VCaP (cell line): ENCODE results near the gene LGR6.

Experiments
- H3K27ac ChIP-seq: fragments of 450-650 bp; 2 replicates; pipeline ENCODE4 v1.5.1; 2017
- TF ChIP-seq, protein P1 (sequence below): fragments of 450-650 bp; conservative IDR thresholded peaks from 2 replicates; pipeline ENCODE4 v1.5.1; 2017; ENCODE audit warnings: mild to moderate bottlenecking, moderate library complexity

The LGR6 gene

DNA sequence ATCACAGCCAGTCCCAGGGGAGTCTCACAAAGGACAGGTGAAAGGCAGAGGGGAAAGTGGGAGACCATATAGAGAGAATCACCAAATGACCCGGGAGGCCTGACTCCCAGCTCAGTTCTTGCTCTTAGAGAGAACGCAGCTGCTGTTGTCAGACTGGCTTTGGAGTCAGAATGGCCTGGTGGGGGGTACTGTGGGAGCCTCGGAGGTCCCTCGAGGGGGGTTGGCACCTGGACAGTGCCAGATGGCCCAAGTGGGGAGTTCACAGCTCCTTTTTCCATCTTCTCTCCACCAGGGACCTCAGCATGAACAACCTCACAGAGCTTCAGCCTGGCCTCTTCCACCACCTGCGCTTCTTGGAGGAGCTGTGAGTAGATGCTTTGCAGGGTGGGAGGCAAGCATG lies 31.5 kb downstream of the LGR6 start:
- TF ChIP-seq, protein P1, sequence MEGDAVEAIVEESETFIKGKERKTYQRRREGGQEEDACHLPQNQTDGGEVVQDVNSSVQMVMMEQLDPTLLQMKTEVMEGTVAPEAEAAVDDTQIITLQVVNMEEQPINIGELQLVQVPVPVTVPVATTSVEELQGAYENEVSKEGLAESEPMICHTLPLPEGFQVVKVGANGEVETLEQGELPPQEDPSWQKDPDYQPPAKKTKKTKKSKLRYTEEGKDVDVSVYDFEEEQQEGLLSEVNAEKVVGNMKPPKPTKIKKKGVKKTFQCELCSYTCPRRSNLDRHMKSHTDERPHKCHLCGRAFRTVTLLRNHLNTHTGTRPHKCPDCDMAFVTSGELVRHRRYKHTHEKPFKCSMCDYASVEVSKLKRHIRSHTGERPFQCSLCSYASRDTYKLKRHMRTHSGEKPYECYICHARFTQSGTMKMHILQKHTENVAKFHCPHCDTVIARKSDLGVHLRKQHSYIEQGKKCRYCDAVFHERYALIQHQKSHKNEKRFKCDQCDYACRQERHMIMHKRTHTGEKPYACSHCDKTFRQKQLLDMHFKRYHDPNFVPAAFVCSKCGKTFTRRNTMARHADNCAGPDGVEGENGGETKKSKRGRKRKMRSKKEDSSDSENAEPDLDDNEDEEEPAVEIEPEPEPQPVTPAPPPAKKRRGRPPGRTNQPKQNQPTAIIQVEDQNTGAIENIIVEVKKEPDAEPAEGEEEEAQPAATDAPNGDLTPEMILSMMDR, result no peak
- no peak overlapping the region for H3K27ac ChIP-seq

DNA sequence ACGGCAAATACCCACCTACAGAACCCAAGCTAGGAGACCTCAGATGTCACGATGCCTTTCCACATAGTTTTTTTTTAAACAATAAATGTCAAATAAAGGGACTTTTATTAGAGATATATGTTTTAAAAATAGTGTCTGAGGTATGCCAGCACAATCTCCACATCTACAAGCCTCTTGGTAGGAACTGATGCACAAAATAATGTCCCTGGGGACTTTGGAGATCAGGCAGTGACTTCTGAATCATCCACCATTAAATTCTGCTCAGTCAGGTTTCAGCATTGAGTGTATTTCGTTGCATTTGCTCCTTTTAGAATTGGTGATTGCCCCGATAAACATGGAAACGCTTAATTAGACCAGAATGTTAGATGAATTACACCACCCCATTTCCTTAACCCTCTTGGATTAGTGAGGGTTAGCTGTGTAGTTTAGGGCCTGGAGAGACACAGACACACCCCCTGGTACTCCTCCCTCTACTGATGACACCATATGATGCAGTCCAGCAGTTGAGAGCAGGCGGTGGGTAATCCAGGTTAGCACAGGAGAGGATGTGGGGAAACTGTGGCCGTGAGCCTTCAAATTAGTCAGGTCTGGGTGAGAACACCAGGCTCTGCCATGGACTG lies 33.6 kb downstream of the LGR6 start:
- no peak overlapping the region for H3K27ac ChIP-seq
- TF ChIP-seq, protein P1, result no peak

DNA sequence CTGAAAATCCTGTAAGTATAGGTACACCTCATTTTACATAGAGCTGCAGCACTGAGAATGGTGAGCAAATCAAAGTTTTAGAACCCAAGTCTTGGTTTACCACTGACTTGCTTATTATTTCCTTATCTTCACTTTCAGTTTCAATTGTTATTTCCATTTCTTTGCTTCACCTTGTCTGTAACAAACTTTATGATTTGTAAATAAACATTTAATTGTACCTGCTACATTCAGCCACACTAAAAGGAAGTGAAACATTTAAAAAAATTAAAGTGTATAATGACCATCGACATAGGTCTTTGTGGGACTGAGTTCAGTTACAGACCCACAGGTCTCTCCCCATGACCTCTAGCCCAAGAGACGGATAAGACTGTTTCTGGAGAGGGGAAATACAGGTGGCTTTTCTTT lies 34.4 kb downstream of the LGR6 start:
- TF ChIP-seq, protein P1, result no peak
- no peak overlapping the region for H3K27ac ChIP-seq

DNA sequence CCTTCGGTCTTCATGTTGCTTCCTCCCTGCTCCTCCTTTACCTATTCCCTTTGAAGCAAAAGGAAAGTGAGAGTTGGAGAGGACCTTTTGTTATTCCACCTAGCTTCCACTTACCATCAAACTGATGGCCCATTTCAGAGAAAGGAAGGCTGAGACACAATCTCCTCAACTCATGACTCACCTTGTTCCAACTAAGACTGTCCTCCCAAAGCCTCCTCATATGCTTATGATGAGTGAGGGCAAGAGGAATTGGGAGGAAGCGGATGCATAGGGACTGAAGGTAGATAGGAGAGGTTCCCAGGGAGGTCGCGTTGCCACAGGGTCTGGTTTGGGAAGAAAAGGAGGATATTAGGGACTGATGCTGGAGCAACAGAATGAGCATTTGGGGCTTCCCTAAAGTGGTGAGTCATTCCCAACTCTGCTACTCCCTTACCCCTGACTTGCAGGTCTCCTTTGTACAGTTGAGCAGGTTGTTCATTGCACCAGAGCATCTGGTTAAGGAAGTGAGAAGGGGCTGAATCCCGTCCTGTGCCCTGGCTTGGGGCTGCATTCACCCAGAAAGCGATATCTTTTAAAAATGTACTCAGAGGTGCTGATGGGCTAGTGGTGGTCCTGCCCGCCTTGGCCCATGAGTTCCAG lies 35.0 kb downstream of the LGR6 start:
- no peak overlapping the region for H3K27ac ChIP-seq
- TF ChIP-seq, protein P1, result no peak

DNA sequence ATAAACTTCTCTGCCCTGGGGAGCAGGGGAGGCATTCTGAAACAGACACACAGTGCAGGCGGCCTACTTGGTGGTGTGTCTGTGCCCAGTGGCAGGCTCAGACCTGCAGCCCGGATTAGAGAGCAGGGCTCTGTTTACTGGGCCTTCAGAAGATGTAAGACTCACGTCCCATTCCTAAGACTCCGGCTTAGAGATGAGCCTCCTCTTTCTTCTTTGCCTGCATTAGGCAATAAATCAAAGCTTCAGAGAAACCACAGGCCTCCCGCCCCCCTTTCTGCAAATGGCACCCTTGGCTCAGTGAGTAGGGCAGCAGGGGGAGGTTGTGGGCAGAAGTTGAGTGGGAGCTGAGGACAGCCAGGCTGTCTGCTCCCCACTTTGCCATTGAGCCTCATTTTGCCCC lies 35.8 kb downstream of the LGR6 start:
- TF ChIP-seq, protein P1, result no peak
- no peak overlapping the region for H3K27ac ChIP-seq

DNA sequence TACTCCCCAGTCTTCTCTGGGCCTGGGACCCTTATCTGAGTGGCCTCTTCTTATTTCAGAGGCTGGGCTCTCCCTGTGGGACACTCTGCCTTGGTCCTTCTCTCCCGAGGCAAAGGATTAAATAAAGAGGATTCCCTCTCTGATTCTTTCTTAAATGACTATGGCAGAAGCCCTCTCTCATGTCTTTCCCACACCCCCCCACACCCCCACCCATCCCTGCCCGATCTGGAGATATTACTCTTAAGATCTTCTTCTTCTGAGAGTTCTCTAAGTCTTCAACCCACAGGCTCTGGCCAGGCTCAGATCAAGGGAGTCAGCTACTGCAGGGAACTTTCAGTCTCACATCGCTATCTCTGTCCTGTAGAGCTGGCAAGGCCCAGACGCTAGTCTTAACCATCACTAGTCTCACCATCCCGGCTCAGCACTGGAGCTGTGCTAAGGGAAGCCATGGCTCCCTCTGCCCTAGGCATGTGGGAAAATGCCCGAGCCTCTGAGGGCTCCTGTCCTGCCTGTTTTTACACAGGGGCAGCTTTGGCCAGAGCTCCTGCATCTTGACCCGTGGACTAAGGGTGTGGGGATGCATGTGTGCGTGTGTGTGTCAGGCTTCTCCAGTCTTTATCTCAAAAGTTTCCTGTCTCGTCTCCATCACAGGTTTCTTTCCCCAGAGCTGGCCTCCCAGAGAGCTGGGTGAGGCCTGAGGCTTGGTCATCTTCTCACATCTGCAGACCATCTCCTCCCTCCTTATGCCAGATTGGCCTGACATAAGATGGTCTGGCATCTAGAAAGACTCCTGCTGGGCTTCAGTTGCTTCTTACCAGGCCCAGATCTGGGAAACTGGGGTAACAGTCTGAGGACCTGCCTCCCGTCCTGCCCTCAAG lies 36.7 kb downstream of the LGR6 start:
- TF ChIP-seq, protein P1, result no peak
- H3K27ac ChIP-seq, result no peak overlapping the region

DNA sequence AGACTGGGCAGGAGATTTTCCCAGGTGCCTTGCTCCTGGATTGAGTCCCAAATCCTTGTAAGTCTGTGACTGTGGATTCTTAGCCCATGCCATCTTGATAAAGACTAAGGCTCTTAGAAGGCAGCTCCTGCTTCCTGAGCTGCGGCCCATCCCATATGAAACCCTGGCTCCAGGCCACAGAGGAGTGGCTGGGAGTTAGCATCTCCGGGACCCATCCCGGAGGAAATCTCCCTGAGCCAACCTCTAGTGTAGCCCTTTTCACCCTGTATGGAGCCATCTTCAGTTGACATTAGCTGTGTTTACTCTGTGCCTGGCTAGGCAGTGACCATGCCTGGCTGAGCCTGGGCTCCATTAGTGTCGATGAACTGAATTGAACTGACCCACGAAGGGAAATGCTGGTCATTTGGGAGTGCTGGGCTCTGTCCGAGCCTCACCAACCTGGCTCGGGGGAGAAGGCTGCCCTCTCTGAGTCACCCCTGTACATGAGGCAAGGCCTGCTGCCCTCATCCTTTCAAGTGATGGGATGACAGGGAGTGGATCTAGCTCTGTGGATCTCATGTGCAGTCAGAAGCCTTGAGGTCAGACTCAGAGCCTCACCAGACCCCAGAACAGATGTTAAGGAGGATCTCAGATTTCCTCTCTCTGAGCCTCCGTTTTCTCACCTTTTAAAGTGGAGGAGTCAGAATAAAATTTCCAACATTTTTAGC lies 37.5 kb downstream of the LGR6 start:
- TF ChIP-seq, protein P1, result no peak
- no peak overlapping the region for H3K27ac ChIP-seq
